H9 (cell line): ENCODE data around the gene TENM4. TPM values are rescaled to one million over a fixed set of nuclear protein-coding genes. Genes with fewer than 3 reads are reported as not detected.

ENCODE experiments used
- DNase-seq: peaks from one replicate; pipeline ENCODE4 v3.0.0-alpha.2; 2017
- H2AFZ ChIP-seq: one replicate; pipeline ENCODE4 v1.6.1; 2013; ENCODE audit warnings: mild to moderate bottlenecking, low read length, control low read depth, moderate library complexity
- H2AK5ac ChIP-seq: 2 replicates; pipeline ENCODE4 v1.6.1; 2013; ENCODE audit warnings: low read length, control low read depth, mixed read lengths; ENCODE audit not compliant: insufficient read length
- H2BK120ac ChIP-seq: one replicate; pipeline ENCODE4 v1.6.1; 2013; ENCODE audit warnings: low read depth, mild to moderate bottlenecking, low read length, control low read depth, inconsistent platforms; ENCODE audit not compliant: poor library complexity, severe bottlenecking
- H2BK12ac ChIP-seq: 2 replicates; pipeline ENCODE4 v1.6.1; 2013; ENCODE audit warnings: low read length, control low read depth, mixed read lengths, low read depth; ENCODE audit not compliant: insufficient read length
- H2BK15ac ChIP-seq: 2 replicates; pipeline ENCODE4 v1.6.1; 2013; ENCODE audit warnings: low read depth, low read length, control low read depth
- H2BK20ac ChIP-seq: one replicate; pipeline ENCODE4 v1.6.1; 2013; ENCODE audit warnings: low read depth, mild to moderate bottlenecking, low read length, control low read depth, inconsistent platforms; ENCODE audit not compliant: poor library complexity, severe bottlenecking
- H2BK5ac ChIP-seq: 2 replicates; pipeline ENCODE4 v1.6.1; 2013; ENCODE audit warnings: low read length, control low read depth, mixed read lengths; ENCODE audit not compliant: insufficient read length
- H3K14ac ChIP-seq: 2 replicates; pipeline ENCODE4 v1.6.1; 2013; ENCODE audit warnings: low read length, control low read depth; ENCODE audit not compliant: insufficient read depth
- H3K18ac ChIP-seq: 2 replicates; pipeline ENCODE4 v1.6.1; 2013; ENCODE audit warnings: low read depth, mild to moderate bottlenecking, mixed read lengths, low read length, control low read depth; ENCODE audit not compliant: insufficient read length
- H3K23ac ChIP-seq: 2 replicates; pipeline ENCODE4 v1.6.1; 2013; ENCODE audit warnings: low read length, control low read depth, mixed read lengths, low read depth; ENCODE audit not compliant: insufficient read length
- H3K23me2 ChIP-seq: 2 replicates; pipeline ENCODE4 v1.6.1; 2013; ENCODE audit warnings: low read depth, mild to moderate bottlenecking, mixed read lengths, low read length, control low read depth; ENCODE audit not compliant: insufficient read length, poor library complexity, severe bottlenecking
- H3K27ac ChIP-seq: 2 replicates; pipeline ENCODE4 v1.5.1; 2013; ENCODE audit warnings: low read length, control low read depth, mixed read lengths, low read depth; ENCODE audit not compliant: insufficient read length
- H3K27me3 ChIP-seq: 2 replicates; pipeline ENCODE4 v1.6.1; 2013; ENCODE audit warnings: low read length, control low read depth, inconsistent platforms; ENCODE audit not compliant: insufficient read depth
- H3K4ac ChIP-seq: 2 replicates; pipeline ENCODE4 v1.6.1; 2013; ENCODE audit warnings: low read depth, mild to moderate bottlenecking, control low read depth, inconsistent platforms, low read length, moderate library complexity
- H3K4me1 ChIP-seq: 2 replicates; pipeline ENCODE4 v1.6.1; 2013; ENCODE audit warnings: low read length, control low read depth, inconsistent platforms; ENCODE audit not compliant: insufficient read depth
- H3K4me2 ChIP-seq: 2 replicates; pipeline ENCODE4 v1.6.1; 2013; ENCODE audit warnings: low read length, control low read depth, mixed read lengths; ENCODE audit not compliant: insufficient read length, insufficient read depth
- H3K56ac ChIP-seq: 2 replicates; pipeline ENCODE4 v1.6.1; 2013; ENCODE audit warnings: low read depth, mild to moderate bottlenecking, mixed read lengths, low read length, control low read depth; ENCODE audit not compliant: insufficient read length
- H3K79me1 ChIP-seq: 2 replicates; pipeline ENCODE4 v1.6.1; 2013; ENCODE audit warnings: low read depth, mild to moderate bottlenecking, moderate library complexity, low read length, control low read depth, inconsistent platforms; ENCODE audit not compliant: insufficient read depth, poor library complexity, severe bottlenecking
- H3K79me2 ChIP-seq: 2 replicates; pipeline ENCODE4 v1.6.1; 2013; ENCODE audit warnings: low read length, control low read depth, inconsistent platforms; ENCODE audit not compliant: insufficient read depth
- H3K9ac ChIP-seq: 2 replicates; pipeline ENCODE4 v1.6.1; 2013; ENCODE audit warnings: low read length, control low read depth, mixed read lengths; ENCODE audit not compliant: insufficient read length; ENCODE audit errors: extremely low read depth
- H3K9me3 ChIP-seq: one replicate; pipeline ENCODE4 v1.6.1; 2013; ENCODE audit warnings: low read depth, low read length, inconsistent platforms; ENCODE audit not compliant: control insufficient read depth
- H3T11ph ChIP-seq: one replicate; pipeline ENCODE4 v1.6.1; 2013; ENCODE audit warnings: mild to moderate bottlenecking, low read length, control low read depth, inconsistent platforms
- H4K20me1 ChIP-seq: one replicate; pipeline ENCODE4 v1.6.1; 2013; ENCODE audit not compliant: control insufficient read depth, insufficient read length, insufficient read depth
- H4K5ac ChIP-seq: 2 replicates; pipeline ENCODE4 v1.6.1; 2013; ENCODE audit warnings: low read depth, mild to moderate bottlenecking, mixed read lengths, low read length, control low read depth; ENCODE audit not compliant: insufficient read length
- H4K8ac ChIP-seq: replicated peaks from 2 replicates; pipeline ENCODE4 v1.6.1; 2013; ENCODE audit warnings: low read length, control low read depth, mixed read lengths, low read depth; ENCODE audit not compliant: insufficient read length
- H4K91ac ChIP-seq: 2 replicates; pipeline ENCODE4 v1.6.1; 2013; ENCODE audit warnings: low read depth, mild to moderate bottlenecking, moderate library complexity, mixed read lengths, low read length, control low read depth; ENCODE audit not compliant: insufficient read length
- H3K27ac Mint-ChIP-seq, 3 experiments: 2 replicates in 2 of 3; 3 replicates in 1 of 3; pipeline ENCODE4 v1.8.0; 2020 to 2021; ENCODE audit warnings: mixed read lengths in 3 of 3, mild to moderate bottlenecking in 1 of 3, moderate library complexity in 1 of 3
- H3K27me3 Mint-ChIP-seq: 2 replicates; pipeline ENCODE4 v1.8.0; 2021; ENCODE audit warnings: low read depth, mild to moderate bottlenecking, moderate library complexity, mixed read lengths
- H3K36me3 Mint-ChIP-seq, 3 experiments: 2 replicates in 2 of 3; 3 replicates in 1 of 3; pipeline ENCODE4 v1.8.0; 2020 to 2021; ENCODE audit warnings: low read depth in 3 of 3, mixed read lengths in 3 of 3; ENCODE audit not compliant: insufficient read depth in 1 of 3
- H3K4me1 Mint-ChIP-seq, 2 experiments: 2 replicates each; pipeline ENCODE4 v1.8.0; 2020; ENCODE audit warnings: mixed read lengths in 2 of 2
- H3K4me3 Mint-ChIP-seq, 2 experiments: 2 replicates in 1 of 2; 3 replicates in 1 of 2; pipeline ENCODE4 v1.8.0; 2020 to 2021; ENCODE audit warnings: mild to moderate bottlenecking in 2 of 2, mixed read lengths in 2 of 2, moderate library complexity in 1 of 2
- H3K9me3 Mint-ChIP-seq, 2 experiments: 2 replicates in 1 of 2; 3 replicates in 1 of 2; pipeline ENCODE4 v1.8.0; 2020; ENCODE audit warnings: mild to moderate bottlenecking in 2 of 2, mixed read lengths in 2 of 2, moderate library complexity in 1 of 2
- WGBS: extraction: QIAGEN DNeasy Blood & Tissue Kit; methylation state at CpG from one replicate; pipeline ENCODE4 v1.1.7; 2013; ENCODE audit warnings: missing lambda C conversion rate, low lambda C conversion rate, mixed read lengths; ENCODE audit not compliant: insufficient read length; ENCODE audit errors: extremely low coverage; 5-methylcytosine and 5-hydroxymethylcytosine counted together
- total RNA-seq: library from RNA; stranded (reverse); gene quantifications from 2 replicates; pipeline ENCODE4 v1.2.1, GENCODE V29; 2021
- TF ChIP-seq, protein P1 (sequence below): fragments of 200-600 bp; sonication (generic); conservative IDR thresholded peaks from 3 replicates; pipeline ENCODE4 v1.8.0; 2021; ENCODE audit warnings: antibody characterized with exemption, mild to moderate bottlenecking

Gene TENM4
- total RNA-seq, 1 experiment from 2014 or later = 4.6 TPM

DNA sequence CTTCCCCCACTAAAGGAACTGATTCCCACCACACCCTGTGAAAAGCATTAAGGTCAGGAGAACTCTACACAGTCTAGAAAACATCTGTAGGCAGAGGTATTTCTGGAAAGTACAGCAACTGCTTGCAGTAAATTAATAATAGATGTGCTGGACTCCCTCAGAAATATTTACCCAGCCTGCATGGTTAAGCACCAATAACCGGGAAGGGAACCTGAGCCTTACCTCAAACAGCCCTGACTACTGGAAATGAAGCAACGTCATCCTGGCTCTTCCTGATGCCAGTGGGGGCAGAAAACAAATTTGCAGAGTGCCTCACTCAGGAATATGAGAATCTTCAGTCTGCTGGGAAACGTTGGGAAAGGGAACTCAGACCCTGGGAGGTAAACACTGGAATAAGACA is 318.1 kb downstream of the TENM4 start:
- Mint-ChIP-seq H3K27ac (no peak overlapping the region), H3K27me3 (no peaks in the 10 kb centered on the region), H3K36me3 (peaks cover 8 to 13% (median 9%) of the 10 kb centered on the region in 3 experiments; a peak in 6 of 7 replicates), H3K4me1 (peaks cover 5 to 15% of the 10 kb centered on the region in 2 experiments), H3K9me3 (peaks cover 13 to 21% of the 10 kb centered on the region in 2 experiments), H3K4me3 (no peak overlapping the region)
- Histone ChIP-seq H3T11ph (no peak overlapping the region), H3K79me1 (no peaks in the 10 kb centered on the region), H3K14ac (no peak overlapping the region), H2AFZ (no peak overlapping the region), H2BK120ac (no peak overlapping the region), H4K91ac (no peak overlapping the region), H3K56ac (no peak overlapping the region), H3K9ac (no peak overlapping the region), H2AK5ac (no peak overlapping the region), H4K8ac (no peak overlapping the region), H2BK12ac (no peak overlapping the region), H4K5ac (no peak overlapping the region), H3K4ac (no peak overlapping the region), H2BK15ac (no peak overlapping the region), H3K9me3 (no peaks in the 10 kb centered on the region), H3K4me2 (no peak overlapping the region), H2BK5ac (no peak overlapping the region), H3K23ac (no peak overlapping the region), H3K23me2 (no peaks in the 10 kb centered on the region), H2BK20ac (no peak overlapping the region), H4K20me1 (no peaks in the 10 kb centered on the region), H3K27ac (no peak overlapping the region), H3K79me2 (no peaks in the 10 kb centered on the region), H3K4me1 (peaks cover 2% of the 10 kb centered on the region; the same call in 1 of the 2 replicates), H3K18ac (no peak overlapping the region), H3K27me3 (no peaks in the 10 kb centered on the region)
- WGBS = no CpG with 5 or more reads among the region's 3 CpGs
- TF ChIP-seq, protein P1, sequence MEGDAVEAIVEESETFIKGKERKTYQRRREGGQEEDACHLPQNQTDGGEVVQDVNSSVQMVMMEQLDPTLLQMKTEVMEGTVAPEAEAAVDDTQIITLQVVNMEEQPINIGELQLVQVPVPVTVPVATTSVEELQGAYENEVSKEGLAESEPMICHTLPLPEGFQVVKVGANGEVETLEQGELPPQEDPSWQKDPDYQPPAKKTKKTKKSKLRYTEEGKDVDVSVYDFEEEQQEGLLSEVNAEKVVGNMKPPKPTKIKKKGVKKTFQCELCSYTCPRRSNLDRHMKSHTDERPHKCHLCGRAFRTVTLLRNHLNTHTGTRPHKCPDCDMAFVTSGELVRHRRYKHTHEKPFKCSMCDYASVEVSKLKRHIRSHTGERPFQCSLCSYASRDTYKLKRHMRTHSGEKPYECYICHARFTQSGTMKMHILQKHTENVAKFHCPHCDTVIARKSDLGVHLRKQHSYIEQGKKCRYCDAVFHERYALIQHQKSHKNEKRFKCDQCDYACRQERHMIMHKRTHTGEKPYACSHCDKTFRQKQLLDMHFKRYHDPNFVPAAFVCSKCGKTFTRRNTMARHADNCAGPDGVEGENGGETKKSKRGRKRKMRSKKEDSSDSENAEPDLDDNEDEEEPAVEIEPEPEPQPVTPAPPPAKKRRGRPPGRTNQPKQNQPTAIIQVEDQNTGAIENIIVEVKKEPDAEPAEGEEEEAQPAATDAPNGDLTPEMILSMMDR = no peak
- DNase-seq = no peak
